SK-N-SH (cell line): ENCODE data around the gene EXOC4.
"Not testable (repeated sequence)": the region's sequence is repeated elsewhere in the genome, so short reads cannot be mapped to it uniquely, and the experiment has no call there.

Experiments used
- CHD2 ChIP-seq: fragments of 150-350 bp; IDR thresholded peaks from 2 replicates; pipeline ENCODE4 v1.6.1; 2018; ENCODE audit warnings: low read length; ENCODE audit not compliant: partially characterized antibody
- EZH2phosphoT487 ChIP-seq: fragments of 200-600 bp; sonication (generic); IDR thresholded peaks from 2 replicates; pipeline ENCODE4 v1.6.1; 2017; ENCODE audit warnings: low read depth, mixed run types, mild to moderate bottlenecking, antibody characterized with exemption, moderate library complexity, borderline replicate concordance
- NRF1 ChIP-seq: IDR thresholded peaks from 2 replicates; pipeline ENCODE4 v1.6.1; 2012; ENCODE audit warnings: low read depth, mild to moderate bottlenecking, low read length
- SMC3 ChIP-seq: IDR thresholded peaks from 2 replicates; pipeline ENCODE4 v1.6.1; 2012; ENCODE audit warnings: low read depth, low read length, improper control_type of control experiment
- TF ChIP-seq, protein P1 (sequence below): fragments of 200-600 bp; sonication (generic); IDR thresholded peaks from 2 replicates; pipeline ENCODE4 v1.6.1; 2017; ENCODE audit warnings: antibody characterized with exemption, mild to moderate bottlenecking, moderate library complexity

DNA sequence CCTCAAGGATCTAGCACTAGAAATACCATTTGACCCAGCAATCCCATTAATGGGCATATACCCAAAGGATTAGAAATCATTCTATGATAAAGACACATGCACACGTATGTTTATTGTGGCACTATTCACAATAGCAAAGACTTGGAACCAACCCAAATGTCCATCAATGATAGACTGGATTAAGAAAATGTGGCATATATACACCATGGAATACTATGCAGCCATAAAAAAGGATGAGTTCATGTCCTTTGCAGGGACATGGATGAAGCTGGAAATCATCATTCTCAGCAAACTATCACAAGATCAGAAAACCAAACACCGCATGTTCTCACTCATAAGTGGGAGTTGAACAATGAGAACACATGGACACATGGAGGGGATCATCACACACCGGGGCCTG, 39.1 kb upstream of the EXOC4 start:
- TF ChIP-seq CHD2, NRF1, SMC3, EZH2phosphoT487: not testable (repeated sequence)
- TF ChIP-seq, protein P1, sequence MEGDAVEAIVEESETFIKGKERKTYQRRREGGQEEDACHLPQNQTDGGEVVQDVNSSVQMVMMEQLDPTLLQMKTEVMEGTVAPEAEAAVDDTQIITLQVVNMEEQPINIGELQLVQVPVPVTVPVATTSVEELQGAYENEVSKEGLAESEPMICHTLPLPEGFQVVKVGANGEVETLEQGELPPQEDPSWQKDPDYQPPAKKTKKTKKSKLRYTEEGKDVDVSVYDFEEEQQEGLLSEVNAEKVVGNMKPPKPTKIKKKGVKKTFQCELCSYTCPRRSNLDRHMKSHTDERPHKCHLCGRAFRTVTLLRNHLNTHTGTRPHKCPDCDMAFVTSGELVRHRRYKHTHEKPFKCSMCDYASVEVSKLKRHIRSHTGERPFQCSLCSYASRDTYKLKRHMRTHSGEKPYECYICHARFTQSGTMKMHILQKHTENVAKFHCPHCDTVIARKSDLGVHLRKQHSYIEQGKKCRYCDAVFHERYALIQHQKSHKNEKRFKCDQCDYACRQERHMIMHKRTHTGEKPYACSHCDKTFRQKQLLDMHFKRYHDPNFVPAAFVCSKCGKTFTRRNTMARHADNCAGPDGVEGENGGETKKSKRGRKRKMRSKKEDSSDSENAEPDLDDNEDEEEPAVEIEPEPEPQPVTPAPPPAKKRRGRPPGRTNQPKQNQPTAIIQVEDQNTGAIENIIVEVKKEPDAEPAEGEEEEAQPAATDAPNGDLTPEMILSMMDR: not testable (repeated sequence)
